ENCODE results near the gene EIF2S3.

The EIF2S3 gene

GRCh38 chrX:24019448-24019847 lies 35.3 kb upstream of the EIF2S3 start:
- DNase-seq (ENCODE audit: insufficient read length, low spot score) (no peak), FAIRE-seq (no peak)
- no peak for TF ChIP-seq CTCF (IDR thresholded peaks at IDR 0.05; ENCODE audit: insufficient read depth, missing control alignments)

- FAIRE-seq, result no peak
- DNase-seq (ENCODE audit: insufficient read length, low spot score), result no peak
- no peak for TF ChIP-seq CTCF (IDR thresholded peaks at IDR 0.05; ENCODE audit: insufficient read depth, missing control alignments)
These were observed 34.4 kb upstream of the EIF2S3 start for GRCh38 chrX:24020306-24020876.

GRCh38 chrX:24023544-24023943 lies 31.2 kb upstream of the EIF2S3 start:
- FAIRE-seq, result no peak
- TF ChIP-seq CTCF (IDR thresholded peaks at IDR 0.05; ENCODE audit: insufficient read depth, missing control alignments), result no peak
- no peak for DNase-seq (ENCODE audit: insufficient read length, low spot score)

- FAIRE-seq (peak; percentile 16), DNase-seq (ENCODE audit: insufficient read length, low spot score) (no peak)
- TF ChIP-seq CTCF (IDR thresholded peaks at IDR 0.05; ENCODE audit: insufficient read depth, missing control alignments), result no peak
These were observed 30.6 kb upstream of the EIF2S3 start for GRCh38 chrX:24023972-24024669.

GRCh38 chrX:24024819-24025740 lies 29.7 kb upstream of the EIF2S3 start:
- peak; percentile 17 for DNase-seq (ENCODE audit: insufficient read length, low spot score)
- peak; percentile 7 for TF ChIP-seq CTCF (IDR thresholded peaks at IDR 0.05; ENCODE audit: insufficient read depth, missing control alignments)
- FAIRE-seq, result no peak

- FAIRE-seq, result peak; percentile 86
- DNase-seq (ENCODE audit: insufficient read length, low spot score), result no peak
- TF ChIP-seq CTCF (IDR thresholded peaks at IDR 0.05; ENCODE audit: insufficient read depth, missing control alignments), result no peak
These were observed 28.9 kb upstream of the EIF2S3 start for GRCh38 chrX:24025741-24026403.

All from D721Med (cell line).